Stimulated activated CD4-positive, alpha-beta T cell treated with anti-CD3 and anti-CD28 coated beads, Interleukin-15, amount 100 ng/mL, for 48 hours (primary cell): ENCODE data around the gene PTPRN2.
"Not testable (repeated sequence)": the region's sequence is repeated elsewhere in the genome, so short reads cannot be mapped to it uniquely, and the experiment has no call there.

Experiments
- DNase-seq, 2 donors: peaks; one replicate each; pipeline ENCODE4 v3.0.0-alpha.2; 2020; ENCODE audit warnings: low read depth in 2 of 2

Gene PTPRN2

GRCh38 chr7:158550886-158551452, 36.7 kb downstream of the PTPRN2 start:
- DNase-seq = no peak

GRCh38 chr7:158550394-158550700, 37.3 kb downstream of the PTPRN2 start:
- DNase-seq = no peak

DNA sequence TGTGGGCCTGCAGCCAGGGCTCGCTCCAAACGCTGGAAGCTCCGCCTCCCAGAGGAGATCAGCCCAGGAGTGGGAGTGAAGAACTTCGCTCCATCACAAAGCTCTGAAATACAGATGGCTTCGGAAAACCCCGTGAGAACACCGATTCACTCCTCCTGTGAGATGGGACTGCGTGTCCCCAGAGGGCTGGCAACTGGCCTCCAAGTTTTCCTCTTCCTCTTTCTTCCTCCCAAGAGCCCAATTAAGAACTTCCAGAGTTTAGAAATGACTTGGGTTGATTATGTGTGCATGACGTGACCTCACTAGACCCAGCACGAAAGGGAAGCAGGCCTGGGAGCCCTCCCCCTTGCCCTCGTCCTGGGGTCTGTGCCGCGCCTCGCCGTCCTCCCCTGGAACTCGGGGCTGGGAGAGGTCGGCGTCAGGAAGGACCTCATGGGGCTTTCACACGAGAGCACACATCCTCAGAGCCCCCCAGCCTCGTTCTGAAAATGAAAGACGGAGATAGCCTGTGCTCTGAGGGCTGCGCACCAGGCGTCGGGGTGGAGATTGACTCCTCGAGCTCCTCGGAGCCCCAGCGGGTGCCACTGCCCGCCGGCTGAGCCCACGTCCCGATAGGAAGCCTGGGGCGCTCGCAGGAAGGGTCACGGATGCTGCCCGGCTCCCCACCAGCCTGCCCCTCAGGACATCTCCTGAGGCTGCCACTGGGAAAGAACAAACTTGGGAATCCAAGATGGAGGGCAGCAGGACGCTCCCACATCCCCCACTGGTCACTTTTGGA, 37.8 kb downstream of the PTPRN2 start:
- DNase-seq = no peak

- no peak for DNase-seq
These were observed 38.4 kb downstream of the PTPRN2 start for GRCh38 chr7:158549176-158549615.

- no peak for DNase-seq
These were observed 38.9 kb downstream of the PTPRN2 start for GRCh38 chr7:158548726-158549125.

DNA sequence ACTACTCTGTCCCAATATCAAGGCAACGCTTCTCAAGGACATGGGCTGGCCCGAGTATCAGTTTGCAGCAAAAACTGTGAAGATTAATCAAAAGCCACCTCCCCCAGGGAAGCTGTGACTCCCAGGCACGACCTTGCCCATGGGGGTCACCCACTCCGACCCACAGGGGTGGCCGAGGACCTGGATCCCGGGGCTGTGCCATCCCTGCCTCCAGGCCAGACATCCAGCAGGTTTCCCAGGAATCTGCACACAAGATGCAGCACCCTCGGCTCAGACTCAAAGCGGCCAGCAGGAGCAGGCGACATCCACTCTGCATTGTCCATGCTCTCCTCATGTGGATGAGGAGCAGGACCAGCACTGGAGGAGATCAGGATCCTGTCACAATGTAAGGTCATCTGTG, 39.8 kb downstream of the PTPRN2 start:
- no peak for DNase-seq

GRCh38 chr7:158546626-158547025, 41.0 kb downstream of the PTPRN2 start:
- no peak for DNase-seq

- DNase-seq = no peak
These were observed 41.4 kb downstream of the PTPRN2 start for GRCh38 chr7:158546214-158546613.

- no peak for DNase-seq
These were observed 42.9 kb downstream of the PTPRN2 start for GRCh38 chr7:158544708-158545107.

DNA sequence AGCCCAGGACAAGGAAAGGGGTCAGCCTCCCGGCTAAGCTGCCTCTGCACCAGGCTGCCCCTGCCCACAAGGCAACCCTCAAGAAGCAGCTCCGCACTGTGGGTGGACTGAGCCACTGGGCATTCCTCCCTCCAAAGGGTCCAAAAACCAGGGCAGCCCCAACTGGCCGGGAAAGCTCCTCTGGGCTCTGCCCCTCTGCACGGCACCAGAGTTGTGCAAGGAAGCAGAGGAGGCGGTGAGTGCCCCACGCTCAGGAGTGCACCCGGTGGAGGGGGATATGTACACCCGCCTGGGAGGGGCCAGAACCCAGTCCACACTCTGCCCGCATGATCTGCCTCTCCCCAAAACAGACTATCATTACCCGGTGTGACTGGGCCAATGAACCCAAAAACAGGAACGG, 43.8 kb downstream of the PTPRN2 start:
- DNase-seq = no peak

DNA sequence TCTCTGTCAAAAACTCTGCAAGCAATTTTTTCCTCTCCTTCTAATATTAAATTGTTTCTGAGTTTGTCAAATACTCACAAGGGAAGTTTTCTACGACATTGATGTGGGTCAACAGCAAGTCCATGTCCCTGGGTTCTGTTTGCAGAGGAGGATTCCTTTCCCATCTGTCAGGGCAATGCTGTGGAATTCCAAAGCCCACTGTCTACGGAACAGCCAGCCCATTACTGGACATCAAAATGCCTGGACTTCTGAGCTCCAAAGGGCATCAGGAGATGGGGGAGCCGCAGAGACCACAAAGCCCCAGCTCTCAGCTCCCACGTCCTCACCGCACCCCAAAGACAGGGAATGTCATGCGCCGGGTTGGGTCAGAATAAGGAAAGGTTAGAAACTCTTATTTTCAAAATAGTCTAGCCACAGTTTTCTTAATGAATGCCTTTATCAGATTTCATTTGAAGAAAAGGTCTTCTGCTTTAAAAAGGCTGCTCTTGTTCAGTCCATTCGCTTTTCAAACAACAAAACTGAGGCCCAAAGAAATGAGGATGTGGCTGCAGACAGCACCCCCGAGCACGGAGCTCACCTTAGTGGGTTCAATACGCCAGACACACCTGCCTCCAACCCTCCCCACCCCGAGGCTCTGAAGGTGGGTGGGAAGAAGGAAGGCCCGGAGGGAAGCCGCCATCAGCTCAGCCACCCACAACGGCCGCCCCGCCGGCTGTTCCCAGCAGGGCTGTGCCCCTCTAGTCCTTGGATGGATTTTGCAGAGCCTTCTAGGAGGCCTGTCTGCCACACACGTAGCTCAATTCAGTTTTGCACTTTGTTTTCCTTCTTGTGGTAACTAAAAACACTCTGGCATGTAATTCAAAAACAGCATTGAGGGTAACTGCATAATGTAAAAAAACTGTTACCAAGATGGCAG, 44.7 kb downstream of the PTPRN2 start:
- DNase-seq = no peak

GRCh38 chr7:158541346-158542010, 46.1 kb downstream of the PTPRN2 start:
- no peak for DNase-seq

DNA sequence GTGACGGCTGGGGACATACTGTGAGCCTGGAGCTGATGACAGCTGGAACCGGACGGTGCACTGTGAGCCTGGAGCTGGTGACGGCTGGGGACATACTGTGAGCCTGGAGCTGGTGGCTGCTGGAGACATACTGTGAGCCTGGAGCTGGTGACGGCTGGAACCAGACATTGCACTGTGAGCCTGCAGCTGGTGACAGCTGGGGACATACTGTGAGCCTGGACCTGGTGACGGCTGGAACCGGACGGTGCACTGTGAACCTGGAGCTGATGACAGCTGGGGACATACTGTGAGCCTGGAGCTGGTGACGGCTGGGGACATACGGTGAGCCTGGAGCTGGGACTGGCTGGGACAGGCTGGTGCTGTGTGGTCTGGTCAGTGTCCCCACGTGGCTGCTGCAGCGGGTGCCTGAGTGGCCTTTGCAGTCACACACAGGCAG, 47.9 kb downstream of the PTPRN2 start:
- no peak for DNase-seq

DNA sequence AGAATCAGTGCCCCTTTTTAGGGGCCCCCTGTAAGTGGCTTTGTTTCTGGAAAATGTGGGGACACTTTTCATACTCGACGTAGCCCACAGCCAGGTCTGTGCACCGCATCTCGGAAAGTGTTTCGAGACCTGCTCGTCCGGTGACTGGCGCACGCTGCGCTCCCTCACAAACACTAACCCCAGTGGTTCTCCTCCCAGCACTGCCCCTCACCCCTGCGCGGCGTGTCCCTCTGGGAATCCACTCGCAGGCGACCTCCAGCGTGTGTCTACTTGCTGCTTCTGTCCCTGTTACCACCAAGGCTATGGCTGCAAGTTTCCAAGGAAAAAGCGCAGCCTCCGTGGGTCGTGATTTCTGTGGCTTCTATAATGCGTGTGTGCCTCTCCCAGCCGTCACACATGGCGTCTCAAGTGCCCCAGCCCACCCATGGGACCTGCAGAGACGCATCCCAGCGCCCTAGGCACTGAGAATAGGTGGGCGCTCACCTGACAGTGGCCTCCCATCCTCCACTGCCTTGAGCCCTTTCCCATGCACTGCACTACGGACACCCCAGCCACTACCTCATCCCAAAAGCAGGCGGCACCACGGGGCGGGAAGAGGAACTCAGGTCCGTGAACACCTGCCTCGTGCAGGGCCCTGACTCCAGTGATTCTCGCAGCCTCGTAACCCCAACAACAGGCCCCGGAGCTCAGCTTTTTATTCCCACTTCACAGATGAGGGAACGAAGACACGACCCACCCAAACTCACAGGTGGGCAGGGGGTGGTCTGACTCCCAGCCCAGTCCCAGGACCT, 49.3 kb downstream of the PTPRN2 start:
- DNase-seq = no peak

GRCh38 chr7:158537516-158537882, 50.1 kb downstream of the PTPRN2 start:
- DNase-seq = no peak

DNA sequence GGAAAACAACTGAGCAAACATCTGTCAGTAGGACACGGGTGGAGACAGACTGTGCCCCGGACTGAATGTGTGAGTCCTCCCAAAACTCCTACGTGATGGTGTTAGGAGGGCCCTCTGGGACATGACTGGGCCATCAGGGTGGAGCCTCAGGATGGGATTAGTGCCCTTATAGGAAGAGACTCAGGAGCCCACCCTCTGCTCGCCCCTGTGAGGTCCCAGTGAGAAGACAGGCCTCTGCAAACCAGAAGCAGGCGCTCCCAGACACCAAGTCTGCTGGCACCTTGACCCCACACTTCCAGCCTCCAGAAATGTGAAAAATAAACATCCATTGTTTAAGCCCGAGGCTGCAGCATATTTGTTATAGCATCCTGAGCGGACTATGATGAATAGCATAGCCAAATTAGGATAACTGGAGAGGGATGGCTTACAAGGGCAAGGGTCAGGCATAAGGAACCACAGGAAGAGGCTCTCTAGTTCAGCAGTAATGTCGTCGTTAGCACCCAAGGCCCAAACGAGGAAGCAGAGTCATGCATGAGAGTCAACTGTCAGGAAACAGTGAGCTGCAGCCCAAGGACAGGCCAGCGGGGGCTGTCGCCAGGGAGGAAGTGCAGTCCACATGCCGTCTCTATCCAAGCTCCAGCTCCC, 50.6 kb downstream of the PTPRN2 start:
- DNase-seq = no peak

GRCh38 chr7:158535079-158535478, 52.5 kb downstream of the PTPRN2 start:
- no peak for DNase-seq

DNA sequence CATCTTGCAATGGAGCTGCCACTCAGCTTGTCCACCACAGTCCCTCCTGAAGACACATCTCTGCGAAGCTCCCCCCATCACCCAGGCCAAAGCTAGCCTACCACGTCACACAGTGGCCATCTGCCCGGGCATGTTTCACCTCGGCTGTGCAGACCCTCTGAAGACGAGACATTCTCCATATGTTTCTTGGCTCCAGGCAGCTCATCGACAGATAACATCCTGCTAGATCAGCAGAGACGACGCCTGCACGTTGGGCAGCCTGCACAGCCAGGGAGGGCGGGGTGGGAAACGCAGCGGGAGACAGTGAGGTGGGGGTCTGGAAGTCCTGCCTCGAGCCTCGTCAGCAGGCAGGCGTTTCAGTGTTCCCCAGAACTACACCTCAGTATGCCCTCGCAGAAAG, 53.0 kb downstream of the PTPRN2 start:
- DNase-seq = no peak

DNA sequence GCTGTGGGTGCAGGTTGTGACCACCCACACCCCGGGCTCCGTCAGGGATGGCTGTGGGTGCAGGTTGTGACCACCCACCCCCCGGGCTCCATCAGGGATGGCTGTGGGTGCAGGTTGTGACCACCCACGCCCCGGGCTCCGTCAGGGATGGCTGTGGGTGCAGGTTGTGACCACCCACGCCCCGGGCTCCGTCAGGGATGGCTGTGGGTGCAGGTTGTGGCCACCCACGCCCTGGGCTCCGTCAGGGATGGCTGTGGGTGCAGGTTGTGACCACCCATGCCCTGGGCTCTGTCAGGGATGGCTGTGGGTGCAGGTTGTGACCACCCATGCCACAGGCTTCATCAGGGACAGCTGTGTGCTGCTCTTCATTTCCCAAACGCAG, 53.5 kb downstream of the PTPRN2 start:
- DNase-seq = not testable (repeated sequence)

- no peak for DNase-seq
These were observed 54.1 kb downstream of the PTPRN2 start for GRCh38 chr7:158533386-158534133.
